GM19438 (cell line): ENCODE data around the gene PTPRN2.

ENCODE experiments used
- ATAC-seq: cut with Tn5 transposase; IDR thresholded peaks from one replicate; pipeline ENCODE4 v1.9.1; 2021; ENCODE audit warnings: low read depth; ENCODE audit not compliant: unreplicated experiment

The PTPRN2 gene

GRCh38 chr7:157653827-157654207 lies 933.8 kb downstream of the PTPRN2 start:
- ATAC-seq: no peak

GRCh38 chr7:157652954-157653826 lies 934.4 kb downstream of the PTPRN2 start:
- ATAC-seq: no peak

GRCh38 chr7:157652161-157652953 lies 935.3 kb downstream of the PTPRN2 start:
- ATAC-seq: no peak

GRCh38 chr7:157651366-157652160 lies 936.1 kb downstream of the PTPRN2 start:
- ATAC-seq: no peak

- no peak for ATAC-seq
These were observed 936.8 kb downstream of the PTPRN2 start for GRCh38 chr7:157650801-157651200.

GRCh38 chr7:157650131-157650631 lies 937.4 kb downstream of the PTPRN2 start:
- ATAC-seq: no peak

- ATAC-seq: no peak
These were observed 941.1 kb downstream of the PTPRN2 start for GRCh38 chr7:157646551-157646950.

- ATAC-seq: no peak
These were observed 942.1 kb downstream of the PTPRN2 start for GRCh38 chr7:157645539-157645938.

GRCh38 chr7:157644946-157645345 lies 942.7 kb downstream of the PTPRN2 start:
- ATAC-seq: no peak

GRCh38 chr7:157643525-157643970 lies 944.1 kb downstream of the PTPRN2 start:
- ATAC-seq: no peak

- ATAC-seq: no peak
These were observed 945.8 kb downstream of the PTPRN2 start for GRCh38 chr7:157641866-157642265.

- ATAC-seq: no peak
These were observed 947.5 kb downstream of the PTPRN2 start for GRCh38 chr7:157640144-157640543.

GRCh38 chr7:157638563-157638962 lies 949.1 kb downstream of the PTPRN2 start:
- no peak for ATAC-seq

- no peak for ATAC-seq
These were observed 950.2 kb downstream of the PTPRN2 start for GRCh38 chr7:157637216-157637949.

GRCh38 chr7:157635669-157636068 lies 952.0 kb downstream of the PTPRN2 start:
- ATAC-seq: no peak

- no peak for ATAC-seq
These were observed 952.5 kb downstream of the PTPRN2 start for GRCh38 chr7:157635148-157635500.

- no peak for ATAC-seq
These were observed 953.0 kb downstream of the PTPRN2 start for GRCh38 chr7:157634401-157635147.

GRCh38 chr7:157633465-157634185 lies 954.0 kb downstream of the PTPRN2 start:
- ATAC-seq: no peak
